ENCODE measurements around the gene DKKL1.

Gene DKKL1

DNA sequence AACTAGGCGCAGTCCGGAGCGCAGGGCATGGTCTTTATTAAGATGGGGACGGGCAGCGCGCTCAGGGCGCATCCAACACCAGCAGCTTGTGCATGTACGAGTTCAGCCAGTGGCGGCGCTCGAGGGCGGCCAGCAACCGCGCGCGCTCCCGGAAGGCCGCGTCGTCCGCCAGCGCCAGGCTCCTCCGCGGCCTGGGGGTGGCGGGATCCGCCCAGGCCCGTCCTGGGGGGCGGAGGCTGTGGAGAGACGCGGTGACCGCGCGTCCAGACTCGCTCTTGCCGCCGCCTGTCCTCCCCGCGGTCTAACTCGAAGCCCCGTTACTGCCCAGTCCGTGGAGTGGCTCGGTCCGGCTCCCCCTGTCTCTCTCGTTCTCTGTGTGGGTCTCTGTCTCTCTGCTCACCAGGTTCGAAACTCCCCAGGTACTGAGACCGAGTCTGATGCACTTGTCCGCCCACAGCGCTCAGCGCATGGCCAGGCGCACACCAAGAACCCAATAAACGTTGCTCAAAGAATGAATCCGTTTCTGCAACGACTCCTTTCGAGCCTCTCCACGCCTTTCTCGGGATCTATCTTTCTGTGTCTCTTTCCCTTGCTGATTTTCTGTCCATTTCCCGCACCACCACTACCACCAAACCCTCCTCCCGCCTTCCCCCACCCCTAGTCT lies 58.9 kb downstream of the DKKL1 start:
- peak; percentile 58 for DNase-seq

DNA sequence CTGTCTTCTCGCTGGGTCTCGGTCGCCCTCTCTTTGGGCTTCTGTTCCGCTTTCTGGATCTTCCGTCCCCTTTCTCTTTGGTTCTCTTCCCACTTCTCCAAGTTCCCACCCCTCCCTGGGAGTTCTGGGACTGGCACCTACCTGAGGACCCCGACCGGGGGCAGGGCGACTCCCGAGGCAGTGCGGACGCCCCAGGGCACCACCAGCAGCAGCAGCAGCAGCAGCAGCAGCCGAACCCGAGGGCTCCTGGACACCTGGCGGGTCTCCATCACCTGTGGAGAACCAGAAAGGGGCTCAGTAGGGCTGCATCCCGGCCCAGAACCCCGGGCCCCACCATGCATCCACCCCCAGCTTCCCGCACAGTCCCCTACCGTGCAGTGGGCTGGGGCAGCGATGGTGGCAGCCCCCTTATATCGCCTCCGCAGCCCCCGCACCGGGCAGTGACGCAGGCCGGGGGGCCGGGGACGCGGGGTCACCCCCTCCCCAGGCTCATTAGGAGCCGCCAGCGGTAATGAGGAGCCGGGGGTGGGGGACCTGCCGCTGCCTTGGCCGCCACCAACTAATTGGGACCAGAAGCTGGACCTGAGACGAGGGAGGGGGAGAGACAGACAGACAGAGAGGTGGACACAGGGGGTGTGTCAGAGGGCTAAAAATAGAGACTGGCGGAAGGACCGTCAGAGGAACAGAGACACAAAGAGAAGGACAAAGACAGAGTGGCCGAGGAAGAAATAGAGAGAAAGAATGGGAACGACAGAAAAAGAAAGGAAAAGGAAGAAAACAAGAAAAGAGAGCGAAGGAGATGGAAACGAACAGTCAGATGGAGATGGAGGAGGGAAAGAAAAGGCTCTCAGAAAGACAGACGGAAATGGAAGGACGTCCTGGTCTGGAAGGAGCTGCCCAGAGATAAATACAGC lies 59.7 kb downstream of the DKKL1 start, which contains the start of gene PTH2:
Gene PTH2, minus strand, starts transcription at position 371 of the 914 bp plus-strand sequence. Its CDS starts 102 bp downstream, at position 269.
- peak; percentile 30 for DNase-seq

DNA sequence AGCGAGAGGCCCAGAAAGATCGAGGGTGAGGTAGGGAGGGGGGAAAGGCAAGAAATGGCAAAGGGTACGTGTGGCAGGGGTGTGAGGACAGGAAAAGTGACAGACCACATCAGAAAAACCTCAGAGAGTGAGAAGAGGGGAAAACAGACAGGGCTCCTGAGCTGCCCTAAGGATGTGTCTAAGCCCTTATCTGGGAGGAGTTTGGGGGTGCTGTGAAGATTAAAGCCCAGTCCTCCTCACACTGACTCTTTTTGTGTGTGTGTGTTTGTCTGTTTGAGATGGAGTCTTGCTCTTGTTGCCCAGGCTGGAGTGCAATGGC lies 60.3 kb downstream of the DKKL1 start:
- DNase-seq = no peak

Data from NCI-H146 (cell line).